ENCODE measurements around the gene CORO1C. TPM values are rescaled to one million over a fixed set of nuclear protein-coding genes. Genes with fewer than 3 reads are reported as not detected.

Gene CORO1C
- total and polyA plus RNA-seq, 9 of the 15 experiments (the other 6 are each of a cell fraction or from before 2014, with no cell fraction given): 55.2 to 280 (median 150) TPM

DNA sequence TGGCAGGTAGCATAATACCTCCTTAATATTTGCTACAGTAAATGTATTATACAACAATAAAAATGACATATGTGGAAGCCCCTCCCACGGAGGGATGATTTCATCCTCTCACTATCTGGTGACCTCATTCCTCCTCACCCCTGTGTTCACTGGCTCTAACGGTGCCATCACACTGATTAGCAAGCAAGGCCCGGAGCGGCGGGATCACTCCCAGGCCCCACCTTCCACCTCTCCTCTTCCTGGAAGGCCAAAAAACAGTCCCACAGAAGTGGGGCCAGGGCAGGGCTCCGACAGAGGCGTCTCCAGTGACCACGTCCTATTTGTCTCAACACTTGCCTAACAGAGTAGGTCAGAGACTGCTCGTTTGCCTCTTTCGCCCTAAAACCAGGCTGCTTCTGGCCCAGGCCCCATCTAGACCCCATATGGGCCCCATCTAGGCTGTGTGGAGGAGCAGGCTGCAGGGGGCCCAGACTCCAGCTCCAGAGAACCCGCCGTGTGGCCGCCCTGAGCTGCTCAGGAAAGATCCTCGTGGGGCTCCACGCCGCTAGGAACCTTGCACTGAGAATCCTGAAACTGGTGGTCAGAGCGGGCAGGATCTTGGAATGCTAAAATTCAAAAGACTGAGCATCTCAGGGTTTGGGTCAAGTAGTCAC is 101.4 kb downstream of the CORO1C start (continued):
- TF ChIP-seq, protein P1, sequence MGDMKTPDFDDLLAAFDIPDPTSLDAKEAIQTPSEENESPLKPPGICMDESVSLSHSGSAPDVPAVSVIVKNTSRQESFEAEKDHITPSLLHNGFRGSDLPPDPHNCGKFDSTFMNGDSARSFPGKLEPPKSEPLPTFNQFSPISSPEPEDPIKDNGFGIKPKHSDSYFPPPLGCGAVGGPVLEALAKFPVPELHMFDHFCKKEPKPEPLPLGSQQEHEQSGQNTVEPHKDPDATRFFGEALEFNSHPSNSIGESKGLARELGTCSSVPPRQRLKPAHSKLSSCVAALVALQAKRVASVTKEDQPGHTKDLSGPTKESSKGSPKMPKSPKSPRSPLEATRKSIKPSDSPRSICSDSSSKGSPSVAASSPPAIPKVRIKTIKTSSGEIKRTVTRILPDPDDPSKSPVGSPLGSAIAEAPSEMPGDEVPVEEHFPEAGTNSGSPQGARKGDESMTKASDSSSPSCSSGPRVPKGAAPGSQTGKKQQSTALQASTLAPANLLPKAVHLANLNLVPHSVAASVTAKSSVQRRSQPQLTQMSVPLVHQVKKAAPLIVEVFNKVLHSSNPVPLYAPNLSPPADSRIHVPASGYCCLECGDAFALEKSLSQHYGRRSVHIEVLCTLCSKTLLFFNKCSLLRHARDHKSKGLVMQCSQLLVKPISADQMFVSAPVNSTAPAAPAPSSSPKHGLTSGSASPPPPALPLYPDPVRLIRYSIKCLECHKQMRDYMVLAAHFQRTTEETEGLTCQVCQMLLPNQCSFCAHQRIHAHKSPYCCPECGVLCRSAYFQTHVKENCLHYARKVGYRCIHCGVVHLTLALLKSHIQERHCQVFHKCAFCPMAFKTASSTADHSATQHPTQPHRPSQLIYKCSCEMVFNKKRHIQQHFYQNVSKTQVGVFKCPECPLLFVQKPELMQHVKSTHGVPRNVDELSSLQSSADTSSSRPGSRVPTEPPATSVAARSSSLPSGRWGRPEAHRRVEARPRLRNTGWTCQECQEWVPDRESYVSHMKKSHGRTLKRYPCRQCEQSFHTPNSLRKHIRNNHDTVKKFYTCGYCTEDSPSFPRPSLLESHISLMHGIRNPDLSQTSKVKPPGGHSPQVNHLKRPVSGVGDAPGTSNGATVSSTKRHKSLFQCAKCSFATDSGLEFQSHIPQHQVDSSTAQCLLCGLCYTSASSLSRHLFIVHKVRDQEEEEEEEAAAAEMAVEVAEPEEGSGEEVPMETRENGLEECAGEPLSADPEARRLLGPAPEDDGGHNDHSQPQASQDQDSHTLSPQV (IDR thresholded peaks at IDR 0.05): peak; percentile 84
- TF ChIP-seq ZNF561 (CRISPR knock-in tag; conservative IDR thresholded peaks at IDR 0.05): no peak
- TF ChIP-seq, protein P2, sequence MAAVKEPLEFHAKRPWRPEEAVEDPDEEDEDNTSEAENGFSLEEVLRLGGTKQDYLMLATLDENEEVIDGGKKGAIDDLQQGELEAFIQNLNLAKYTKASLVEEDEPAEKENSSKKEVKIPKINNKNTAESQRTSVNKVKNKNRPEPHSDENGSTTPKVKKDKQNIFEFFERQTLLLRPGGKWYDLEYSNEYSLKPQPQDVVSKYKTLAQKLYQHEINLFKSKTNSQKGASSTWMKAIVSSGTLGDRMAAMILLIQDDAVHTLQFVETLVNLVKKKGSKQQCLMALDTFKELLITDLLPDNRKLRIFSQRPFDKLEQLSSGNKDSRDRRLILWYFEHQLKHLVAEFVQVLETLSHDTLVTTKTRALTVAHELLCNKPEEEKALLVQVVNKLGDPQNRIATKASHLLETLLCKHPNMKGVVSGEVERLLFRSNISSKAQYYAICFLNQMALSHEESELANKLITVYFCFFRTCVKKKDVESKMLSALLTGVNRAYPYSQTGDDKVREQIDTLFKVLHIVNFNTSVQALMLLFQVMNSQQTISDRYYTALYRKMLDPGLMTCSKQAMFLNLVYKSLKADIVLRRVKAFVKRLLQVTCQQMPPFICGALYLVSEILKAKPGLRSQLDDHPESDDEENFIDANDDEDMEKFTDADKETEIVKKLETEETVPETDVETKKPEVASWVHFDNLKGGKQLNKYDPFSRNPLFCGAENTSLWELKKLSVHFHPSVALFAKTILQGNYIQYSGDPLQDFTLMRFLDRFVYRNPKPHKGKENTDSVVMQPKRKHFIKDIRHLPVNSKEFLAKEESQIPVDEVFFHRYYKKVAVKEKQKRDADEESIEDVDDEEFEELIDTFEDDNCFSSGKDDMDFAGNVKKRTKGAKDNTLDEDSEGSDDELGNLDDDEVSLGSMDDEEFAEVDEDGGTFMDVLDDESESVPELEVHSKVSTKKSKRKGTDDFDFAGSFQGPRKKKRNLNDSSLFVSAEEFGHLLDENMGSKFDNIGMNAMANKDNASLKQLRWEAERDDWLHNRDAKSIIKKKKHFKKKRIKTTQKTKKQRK (IDR thresholded peaks at IDR 0.05; ENCODE audit: borderline replicate concordance, low read depth, low read length): no peak
- no peak for TF ChIP-seq XRCC4 (IDR thresholded peaks at IDR 0.05; ENCODE audit: extremely low read depth, insufficient read depth, insufficient read length)
- TF ChIP-seq MEIS2 (IDR thresholded peaks at IDR 0.05; ENCODE audit: partially characterized antibody): peak; percentile 54
- no peak for TF ChIP-seq POLR3A (IDR thresholded peaks at IDR 0.05; ENCODE audit: borderline replicate concordance, extremely low read depth, insufficient read depth, insufficient read length)
- peak; percentile 75 for TF ChIP-seq TAF9B (IDR thresholded peaks at IDR 0.05; ENCODE audit: partially characterized antibody)
- TF ChIP-seq SIRT6 (IDR thresholded peaks at IDR 0.05; ENCODE audit: low read depth, low read length): no peak
- no peak for TF ChIP-seq MXI1 (IDR thresholded peaks at IDR 0.05; ENCODE audit: low read depth, low read length)
- no peak for TF ChIP-seq SAFB (IDR thresholded peaks at IDR 0.05; ENCODE audit: borderline replicate concordance, low read depth, low read length)
- TF ChIP-seq SOX6 (IDR thresholded peaks at IDR 0.05): peak; percentile 54
- TF ChIP-seq, protein P3, sequence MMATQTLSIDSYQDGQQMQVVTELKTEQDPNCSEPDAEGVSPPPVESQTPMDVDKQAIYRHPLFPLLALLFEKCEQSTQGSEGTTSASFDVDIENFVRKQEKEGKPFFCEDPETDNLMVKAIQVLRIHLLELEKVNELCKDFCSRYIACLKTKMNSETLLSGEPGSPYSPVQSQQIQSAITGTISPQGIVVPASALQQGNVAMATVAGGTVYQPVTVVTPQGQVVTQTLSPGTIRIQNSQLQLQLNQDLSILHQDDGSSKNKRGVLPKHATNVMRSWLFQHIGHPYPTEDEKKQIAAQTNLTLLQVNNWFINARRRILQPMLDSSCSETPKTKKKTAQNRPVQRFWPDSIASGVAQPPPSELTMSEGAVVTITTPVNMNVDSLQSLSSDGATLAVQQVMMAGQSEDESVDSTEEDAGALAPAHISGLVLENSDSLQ (IDR thresholded peaks at IDR 0.05): peak; percentile 46; the same call in 1 of the 2 replicates
- TF ChIP-seq, protein P4, sequence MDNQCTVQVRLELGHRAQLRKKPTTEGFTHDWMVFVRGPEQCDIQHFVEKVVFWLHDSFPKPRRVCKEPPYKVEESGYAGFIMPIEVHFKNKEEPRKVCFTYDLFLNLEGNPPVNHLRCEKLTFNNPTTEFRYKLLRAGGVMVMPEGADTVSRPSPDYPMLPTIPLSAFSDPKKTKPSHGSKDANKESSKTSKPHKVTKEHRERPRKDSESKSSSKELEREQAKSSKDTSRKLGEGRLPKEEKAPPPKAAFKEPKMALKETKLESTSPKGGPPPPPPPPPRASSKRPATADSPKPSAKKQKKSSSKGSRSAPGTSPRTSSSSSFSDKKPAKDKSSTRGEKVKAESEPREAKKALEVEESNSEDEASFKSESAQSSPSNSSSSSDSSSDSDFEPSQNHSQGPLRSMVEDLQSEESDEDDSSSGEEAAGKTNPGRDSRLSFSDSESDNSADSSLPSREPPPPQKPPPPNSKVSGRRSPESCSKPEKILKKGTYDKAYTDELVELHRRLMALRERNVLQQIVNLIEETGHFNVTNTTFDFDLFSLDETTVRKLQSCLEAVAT (IDR thresholded peaks at IDR 0.05): peak; percentile 39 to 51; a peak in 1 of 4 replicates
- TF ChIP-seq ASH1L (IDR thresholded peaks at IDR 0.05; ENCODE audit: borderline replicate concordance, low read depth, partially characterized antibody): no peak
- no peak for TF ChIP-seq ETS2 (tag; IDR thresholded peaks at IDR 0.05; ENCODE audit: borderline replicate concordance, poor library complexity, severe bottlenecking)
- TF ChIP-seq ZFP1 (CRISPR knock-in tag; IDR thresholded peaks at IDR 0.05): no peak
- 0 out of 2 replicates have a peak, but pooled peaks have one; percentile 51 for TF ChIP-seq CHCHD3 (CRISPR knock-in tag; IDR thresholded peaks at IDR 0.05)
